Myocyte (in vitro differentiated cells): Measurements from ENCODE around the gene CSNK1A1. TPM values are rescaled to one million over a fixed set of nuclear protein-coding genes. Genes with fewer than 3 reads are reported as not detected.

ENCODE experiments used
- total RNA-seq: library from RNA; depleted of rRNA; stranded (reverse); fragments of >200 nt; gene quantifications from 2 replicates; pipeline ENCODE4 v1.2.3, GENCODE V29; 2014

The CSNK1A1 gene
- total RNA-seq, 1 donor from 2014 or later = 287 TPM

Other genes with a start within 250 kb of the CSNK1A1 start
- gene GRPEL2, start 205.9 kb downstream of the CSNK1A1 start, total RNA-seq = 12.8 and 14.3 TPM in 2 replicates
- 8.1 and 10.5 TPM in 2 replicates for gene PCYOX1L, start 193.4 kb downstream of the CSNK1A1 start, total RNA-seq
- 18.0 and 20.9 TPM in 2 replicates for gene IL17B, start 172.1 kb downstream of the CSNK1A1 start, total RNA-seq
- gene ARHGEF37, start 30.1 kb upstream of the CSNK1A1 start, total RNA-seq = 3.1 and 8.3 TPM in 2 replicates
- 1.8 and 2.5 TPM in 2 replicates for gene PPARGC1B, start 178.9 kb upstream of the CSNK1A1 start, total RNA-seq